HG02973 (cell line): Measurements from ENCODE around the gene TMTC2.
A peak's percentile ranks its signal among the peaks of the same experiment; 100 is the strongest.

ENCODE experiments used
- ATAC-seq: cut with Tn5 transposase; IDR thresholded peaks from one replicate; pipeline ENCODE4 v1.9.1; 2021; ENCODE audit warnings: moderate library complexity; ENCODE audit not compliant: unreplicated experiment

Gene TMTC2

DNA sequence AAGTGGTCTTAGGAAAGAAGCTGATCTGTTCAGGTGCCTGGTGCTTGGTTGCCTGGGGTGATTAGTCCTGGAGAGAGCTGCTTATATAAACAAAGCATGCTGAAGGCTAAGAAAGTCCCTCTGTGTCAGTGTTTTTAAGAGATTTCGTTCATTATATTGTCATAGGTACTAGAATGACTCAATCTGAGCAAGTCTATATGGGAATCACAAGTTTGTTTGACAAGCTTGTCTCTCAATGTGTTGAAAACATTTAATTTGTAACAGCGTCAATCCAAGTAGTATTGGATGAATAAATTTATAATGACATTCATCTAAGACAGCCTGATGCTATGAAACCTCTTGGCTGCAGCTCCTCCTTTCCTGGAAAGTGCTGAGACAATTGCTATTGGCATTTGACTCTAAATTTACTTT, 256.3 kb downstream of the TMTC2 start:
- ATAC-seq, result peak; percentile 66

DNA sequence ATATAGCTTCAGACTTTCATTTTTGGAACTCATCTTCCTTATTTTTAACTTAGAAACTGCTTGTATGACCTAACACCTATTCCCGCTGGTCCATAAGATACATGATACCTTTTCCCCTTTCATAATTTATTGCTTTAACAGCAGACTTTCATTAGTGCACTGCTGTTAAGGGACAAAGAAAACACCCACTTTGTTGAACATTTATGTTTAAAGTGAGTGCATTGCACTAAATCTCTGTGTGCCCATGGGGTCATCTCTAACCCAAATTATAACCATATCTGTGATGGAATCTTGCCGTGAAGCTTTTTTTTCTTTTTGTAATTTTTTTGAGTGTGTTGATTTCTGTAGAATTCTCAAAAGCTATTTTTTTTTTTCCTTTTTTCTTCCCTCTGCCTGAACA, 261.8 kb downstream of the TMTC2 start:
- no peak for ATAC-seq

DNA sequence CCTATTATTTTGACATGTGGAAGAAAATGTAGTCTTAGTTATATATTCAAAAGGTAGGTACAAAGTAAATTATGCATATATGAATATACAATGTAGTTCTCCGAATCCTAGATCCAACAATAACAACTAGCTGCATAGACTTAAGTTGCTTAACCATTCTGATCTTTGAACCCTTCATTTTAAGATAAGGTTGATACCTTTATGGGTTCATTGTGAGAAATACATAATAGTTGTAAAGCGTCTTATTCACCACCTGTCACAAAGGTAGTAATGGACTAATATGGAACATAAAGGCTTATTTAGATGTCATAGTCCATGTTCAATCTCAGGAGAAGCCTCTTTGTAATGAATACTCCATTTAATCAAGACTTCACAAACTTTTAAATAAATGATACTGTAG, 263.6 kb downstream of the TMTC2 start:
- ATAC-seq, result no peak

DNA sequence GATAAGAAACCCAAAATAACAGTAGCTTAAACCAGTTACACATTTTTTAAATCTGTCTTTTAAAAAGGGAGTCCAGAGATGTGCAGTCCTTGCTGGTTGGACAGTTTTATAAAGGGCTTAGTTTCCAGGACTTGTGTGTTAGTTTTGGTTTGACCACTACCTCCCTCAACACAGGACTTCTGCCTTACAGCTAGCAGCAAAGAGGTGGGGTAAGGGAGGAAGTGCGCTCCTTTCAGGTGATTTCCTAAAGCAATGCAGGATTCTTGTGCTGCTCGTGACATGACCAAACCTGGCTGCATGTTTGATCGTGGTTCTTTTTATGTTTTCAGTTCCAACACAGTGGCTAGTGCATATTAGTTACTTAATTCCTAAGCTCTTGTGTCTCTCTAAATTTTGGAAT, 266.2 kb downstream of the TMTC2 start:
- no peak for ATAC-seq

DNA sequence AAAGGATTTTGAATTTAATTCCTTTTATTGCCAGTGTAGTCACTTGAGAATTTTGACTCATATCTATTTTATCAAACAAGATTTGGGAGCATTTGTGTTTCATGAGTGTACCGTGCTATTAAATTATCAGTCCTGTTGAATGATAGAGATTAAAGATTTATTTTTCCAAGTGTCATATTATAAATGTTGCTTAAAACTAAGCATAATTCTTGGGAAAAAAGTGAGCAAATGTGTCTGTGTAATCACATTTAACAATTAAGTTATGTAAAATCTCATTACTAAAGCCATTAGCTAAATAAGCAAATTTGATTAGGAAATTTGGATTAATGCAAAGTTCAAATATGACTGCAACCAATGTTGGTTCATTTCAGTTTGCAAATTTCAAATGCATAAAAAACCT, 266.7 kb downstream of the TMTC2 start:
- ATAC-seq, result no peak

DNA sequence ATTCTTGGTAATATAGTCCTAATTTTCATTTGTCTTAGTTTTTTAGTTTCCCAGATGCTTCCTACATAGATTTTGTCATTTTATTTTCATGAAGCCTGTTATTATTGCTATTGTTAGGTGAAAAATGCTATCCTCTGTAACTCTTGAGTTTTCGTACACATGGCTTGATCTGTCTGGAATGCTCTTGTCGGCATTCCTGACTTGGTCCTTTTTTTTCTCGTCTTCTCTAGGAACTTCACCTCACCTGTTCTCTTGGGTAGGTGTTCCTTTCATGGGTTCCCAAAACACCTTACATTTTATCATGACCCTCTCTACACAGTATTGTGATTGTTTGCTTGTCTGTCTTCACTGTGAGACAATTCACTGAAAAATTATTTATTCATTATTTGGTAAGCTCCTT, 267.4 kb downstream of the TMTC2 start:
- no peak for ATAC-seq

DNA sequence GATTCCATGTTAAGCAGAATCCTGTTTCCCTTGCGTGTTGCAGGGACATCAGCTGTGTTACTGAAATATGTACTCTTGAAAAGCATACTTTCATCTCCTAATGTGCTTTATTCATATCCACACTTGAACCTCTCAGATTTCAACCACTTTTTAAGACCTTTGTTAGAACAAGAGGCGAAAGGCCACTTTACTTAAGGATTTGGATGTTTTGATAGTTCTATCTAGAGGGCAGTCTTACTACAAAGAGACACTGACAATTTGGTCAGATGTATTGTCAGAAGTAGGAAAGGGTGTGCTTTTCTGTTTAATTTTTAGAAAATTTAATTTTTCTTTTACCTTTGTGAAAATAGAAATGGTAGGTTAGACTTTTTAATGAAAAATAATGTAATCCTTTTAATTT, 267.9 kb downstream of the TMTC2 start:
- ATAC-seq, result no peak

DNA sequence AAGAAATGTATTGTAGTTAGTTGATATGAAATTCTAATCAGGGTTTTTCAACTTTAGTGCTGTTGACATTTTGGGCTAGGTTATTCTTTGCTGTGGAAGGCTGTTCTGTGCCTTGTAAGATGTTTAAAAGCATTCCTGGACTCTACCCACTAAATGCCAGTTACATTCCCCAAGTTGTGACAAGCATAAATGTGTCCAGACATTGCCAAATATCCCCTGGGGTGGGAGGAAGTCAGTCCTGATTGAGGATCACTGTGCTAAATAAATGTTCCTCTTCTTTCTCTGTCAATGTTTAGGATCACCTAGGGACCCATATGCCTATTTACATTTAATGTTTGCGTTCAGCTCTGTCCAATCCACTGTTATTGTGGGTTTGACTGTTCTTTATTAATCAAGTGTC, 268.3 kb downstream of the TMTC2 start:
- no peak for ATAC-seq

DNA sequence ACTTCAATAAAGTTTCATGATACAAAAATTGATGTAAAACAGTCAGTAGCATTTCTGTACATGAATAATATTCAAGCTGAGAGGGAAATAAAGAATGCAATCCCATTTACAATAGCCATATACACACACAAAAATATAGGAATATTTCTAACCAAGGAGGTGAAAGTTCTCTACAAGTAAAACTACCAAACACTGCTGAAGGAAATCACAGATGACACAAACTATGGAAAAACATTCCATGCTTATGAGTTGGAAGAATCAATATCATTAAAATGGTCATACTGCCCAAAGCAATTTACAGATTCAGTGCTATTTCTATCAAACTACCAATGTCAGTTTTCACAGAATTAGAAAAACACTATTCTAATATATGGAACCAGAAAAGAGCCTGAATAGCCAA, 272.3 kb downstream of the TMTC2 start:
- ATAC-seq, result no peak

DNA sequence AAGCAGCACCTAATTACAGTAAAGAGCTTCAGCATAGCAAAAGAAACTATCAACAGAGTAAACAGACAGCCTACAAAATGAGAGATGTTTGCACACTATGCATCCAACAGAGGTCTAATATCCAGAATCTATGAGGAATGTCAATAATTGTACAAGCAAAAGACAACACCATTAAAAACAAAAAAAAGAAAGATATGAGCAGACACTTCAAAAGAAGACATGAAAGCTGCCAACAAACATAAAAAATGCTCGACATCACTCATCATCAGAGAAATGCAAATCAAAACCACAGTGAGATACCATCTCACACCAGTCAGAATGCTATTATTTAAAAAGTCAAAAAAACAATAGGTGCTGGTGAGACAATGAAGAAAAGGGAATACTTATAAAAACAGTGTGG, 273.1 kb downstream of the TMTC2 start:
- ATAC-seq, result no peak

DNA sequence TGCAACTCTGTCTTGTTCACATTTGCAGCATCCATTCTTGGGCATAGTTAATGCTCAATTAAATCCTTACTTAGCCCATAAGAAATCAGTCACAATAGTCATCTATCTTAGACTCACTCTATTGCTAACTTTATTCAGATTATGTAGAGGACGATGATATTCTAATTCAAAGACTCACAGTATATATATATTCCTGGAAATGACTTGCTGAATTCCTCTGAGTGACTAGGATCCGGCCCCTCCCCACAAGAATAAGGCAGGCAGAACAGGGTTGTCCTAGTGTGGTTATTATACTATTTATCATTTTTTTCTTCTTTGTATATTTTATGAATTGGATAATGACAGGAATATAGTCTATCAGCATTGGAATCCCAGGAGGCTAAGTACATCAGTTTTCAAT, 275.1 kb downstream of the TMTC2 start:
- no peak for ATAC-seq

DNA sequence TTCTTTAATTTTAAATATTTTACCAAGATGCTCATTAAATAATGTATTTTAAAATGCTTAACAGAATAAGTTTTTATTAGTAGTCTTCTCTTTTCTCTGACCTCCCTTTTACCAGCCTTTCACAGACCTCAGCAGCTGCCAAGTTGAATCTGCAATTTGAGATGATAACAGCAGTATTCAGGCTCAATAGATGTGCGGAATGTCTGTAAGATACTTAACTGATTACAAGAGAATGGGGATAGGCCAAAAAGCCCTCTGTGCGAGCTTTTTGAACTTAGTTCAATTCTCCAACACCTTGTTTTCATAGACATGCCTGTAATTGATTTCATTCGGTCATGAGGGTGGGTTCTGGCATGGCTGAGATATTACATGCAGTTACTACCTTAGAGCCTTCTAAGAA, 277.2 kb downstream of the TMTC2 start:
- no peak for ATAC-seq

DNA sequence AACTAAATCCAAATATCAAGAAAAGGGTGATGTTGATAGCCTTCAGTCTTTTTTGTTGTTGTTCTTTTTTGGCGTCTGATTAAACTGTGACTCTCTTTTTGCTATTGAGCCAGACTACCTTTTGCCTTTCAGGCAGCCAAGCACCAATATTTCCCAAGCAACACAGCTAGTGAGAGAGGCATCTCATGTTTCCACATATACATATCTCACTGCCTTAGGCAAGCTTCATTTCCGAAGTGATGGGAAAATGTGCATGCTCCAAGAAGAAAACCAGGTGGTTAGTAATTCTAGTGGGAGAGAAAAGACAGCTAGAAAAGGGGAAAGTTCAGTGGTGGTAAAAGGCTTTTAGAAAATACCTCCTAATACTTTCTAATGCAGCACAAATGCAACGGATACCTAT, 277.7 kb downstream of the TMTC2 start:
- no peak for ATAC-seq

DNA sequence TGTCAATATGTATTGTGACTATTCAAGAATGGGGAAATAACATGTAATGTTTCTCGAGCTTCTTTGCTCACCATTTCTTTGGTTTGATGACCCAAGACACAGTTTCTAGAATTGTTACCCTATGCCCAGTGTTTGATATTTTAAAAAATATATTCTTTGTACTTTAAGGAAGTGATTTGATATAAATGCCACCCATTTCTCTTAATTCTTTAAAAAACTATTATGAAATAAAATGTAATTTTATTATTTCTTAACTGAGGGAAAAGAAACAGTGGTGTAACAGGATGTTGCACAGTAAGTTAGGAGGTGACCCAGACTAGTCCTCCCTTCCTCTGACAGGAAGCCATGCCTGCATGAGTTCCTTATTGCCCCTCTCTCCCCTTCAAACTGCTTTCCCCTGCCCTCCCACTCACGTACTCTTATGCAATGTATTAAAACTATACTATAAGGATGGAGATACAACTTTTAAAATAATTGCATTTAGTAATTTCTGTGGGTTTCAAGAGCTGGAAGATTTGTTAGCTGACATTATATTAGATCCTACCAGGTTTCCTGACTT, 279.4 kb downstream of the TMTC2 start:
- no peak for ATAC-seq

DNA sequence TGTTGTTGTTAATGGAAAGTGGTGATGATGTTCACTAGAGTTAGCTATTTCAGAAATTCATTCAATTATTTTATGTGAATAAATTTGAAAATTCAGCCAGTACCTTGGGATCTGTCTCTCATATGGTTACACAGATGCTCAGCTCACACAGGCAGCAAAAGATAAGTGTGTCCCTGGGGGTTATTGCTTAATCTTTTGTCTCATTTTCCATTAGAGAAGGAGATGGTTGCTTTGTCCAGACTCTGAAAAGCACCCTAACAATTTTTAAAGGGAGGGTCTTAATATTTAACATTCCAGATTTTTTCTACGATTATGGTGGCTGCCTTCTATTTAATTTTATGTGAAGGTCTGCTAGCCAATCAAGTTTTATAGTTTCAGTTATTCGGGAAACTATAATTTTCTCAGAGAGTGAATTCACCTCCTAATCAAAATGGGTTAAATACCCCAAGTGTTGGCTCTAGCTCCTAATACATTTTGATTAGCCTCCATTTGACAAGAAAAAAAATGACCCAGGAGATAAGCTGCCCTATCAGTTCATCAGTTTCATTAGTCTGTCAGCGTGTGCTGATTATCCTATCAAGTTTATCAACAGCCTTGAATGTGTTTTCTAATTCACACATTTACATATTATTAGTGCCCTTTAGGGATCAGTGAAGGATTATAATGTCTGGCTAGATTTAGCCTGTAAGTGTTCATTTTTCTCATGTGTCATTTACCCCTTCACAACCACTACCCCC, 282.1 kb downstream of the TMTC2 start:
- ATAC-seq, result no peak

DNA sequence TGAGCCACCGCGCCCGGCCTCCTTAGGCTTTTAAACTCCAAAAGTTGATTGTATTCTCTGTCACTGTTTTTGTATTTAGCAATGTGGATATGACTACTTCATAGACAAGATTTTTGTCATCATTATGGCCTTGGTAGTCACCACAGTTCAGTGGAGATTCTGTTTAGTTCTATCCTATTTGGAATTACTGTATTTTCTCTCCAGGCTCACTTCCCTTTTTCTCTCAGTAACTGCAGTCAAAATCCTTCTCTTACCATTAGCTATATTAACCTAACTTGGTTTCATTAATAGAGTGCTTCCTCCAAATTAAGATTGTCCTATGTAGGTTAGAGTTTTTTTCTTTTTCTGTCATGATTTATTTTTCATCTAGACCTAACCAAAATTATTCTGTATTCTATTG, 283.9 kb downstream of the TMTC2 start:
- ATAC-seq, result no peak

DNA sequence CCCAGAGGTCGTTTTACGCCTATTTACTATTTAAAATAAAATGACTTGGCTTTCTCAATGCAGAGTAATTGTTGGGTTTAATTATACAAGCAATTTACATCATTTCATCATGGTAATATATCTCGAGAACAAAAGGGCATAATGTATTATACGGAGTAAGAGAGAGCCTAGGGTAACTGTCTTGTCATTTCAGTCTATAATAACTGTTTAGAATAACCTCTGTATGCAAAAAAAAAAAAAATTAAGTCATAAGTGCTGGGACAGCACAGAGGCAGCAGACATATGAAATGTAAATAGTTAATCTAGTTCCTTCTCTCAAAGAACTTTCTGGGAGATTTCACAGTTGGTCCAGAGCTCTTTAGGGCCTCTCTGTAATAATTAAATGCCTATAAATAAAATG, 284.9 kb downstream of the TMTC2 start:
- ATAC-seq, result no peak

DNA sequence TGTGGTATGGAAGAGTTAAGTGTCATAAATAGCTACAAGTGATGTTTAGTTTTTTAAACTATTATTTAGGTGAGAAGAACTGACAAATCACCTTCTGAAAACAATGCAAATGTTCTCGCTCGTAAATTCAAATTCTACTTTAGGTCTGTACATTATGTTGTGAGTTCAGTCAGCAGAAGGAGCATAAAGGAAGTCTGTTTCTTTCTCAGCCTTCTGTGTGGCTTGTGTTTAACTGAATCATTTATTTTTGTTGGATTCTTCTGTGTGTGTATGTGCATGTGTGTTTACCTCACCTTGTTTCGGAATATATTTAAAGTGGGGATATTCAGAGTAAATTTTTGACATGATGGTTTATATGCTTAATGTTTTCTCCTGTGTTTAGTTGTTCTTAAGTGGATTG, 285.9 kb downstream of the TMTC2 start:
- no peak for ATAC-seq

DNA sequence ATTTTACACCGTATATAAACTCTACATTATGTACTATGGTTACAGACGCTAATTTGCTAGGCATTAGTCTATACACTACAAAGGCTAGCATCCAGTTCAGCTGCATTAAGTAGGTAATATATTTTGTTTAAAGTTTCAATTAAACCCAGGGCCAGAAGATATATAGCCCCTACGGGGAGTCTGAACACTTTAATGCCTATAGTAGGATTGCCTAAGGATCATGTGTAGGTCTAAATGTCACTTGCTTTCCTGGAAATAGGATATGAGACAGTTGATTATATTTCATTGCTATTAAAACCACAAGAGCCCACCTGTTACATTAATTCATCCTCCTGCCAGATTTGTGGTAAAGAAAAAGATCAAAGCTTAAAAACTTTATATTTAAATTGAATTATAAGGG, 286.9 kb downstream of the TMTC2 start:
- ATAC-seq, result no peak

DNA sequence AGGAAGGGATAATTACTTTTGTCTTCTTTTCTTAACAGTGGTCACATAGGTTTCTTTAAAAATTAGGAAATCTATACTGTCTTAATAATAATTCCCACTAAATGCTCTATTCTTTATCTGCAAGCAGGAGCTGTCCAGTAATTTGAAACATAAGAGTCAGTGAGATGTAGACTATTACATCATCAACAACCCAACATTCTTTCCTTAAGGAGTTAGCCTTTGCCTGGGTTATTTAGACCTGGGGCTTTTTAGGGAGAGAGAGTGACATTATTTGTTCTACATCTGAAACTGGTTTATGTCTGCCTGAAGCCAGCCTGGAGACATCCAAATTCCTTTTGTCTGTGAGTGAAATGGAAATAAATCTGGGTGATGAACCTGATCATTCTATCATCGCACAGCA, 294.4 kb downstream of the TMTC2 start:
- no peak for ATAC-seq

DNA sequence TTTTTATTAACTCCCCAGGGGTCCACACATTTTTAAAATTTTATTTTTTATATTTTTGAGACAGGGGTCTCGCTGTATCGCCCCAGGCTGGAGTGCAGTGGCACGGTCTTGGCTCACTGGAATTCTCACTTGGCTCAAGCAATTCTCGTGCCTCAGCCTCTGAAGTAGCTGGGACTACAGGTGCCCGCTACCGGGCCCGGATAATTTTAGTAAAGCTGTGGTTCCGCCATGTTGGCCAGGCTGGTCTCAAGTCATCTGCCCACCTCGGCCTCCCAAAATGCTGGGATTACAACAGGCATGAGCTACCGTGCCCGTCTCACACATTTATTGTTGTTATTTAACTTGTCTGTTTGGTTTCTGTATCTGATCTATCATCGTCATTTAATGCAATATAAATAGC, 307.4 kb downstream of the TMTC2 start:
- ATAC-seq, result no peak

DNA sequence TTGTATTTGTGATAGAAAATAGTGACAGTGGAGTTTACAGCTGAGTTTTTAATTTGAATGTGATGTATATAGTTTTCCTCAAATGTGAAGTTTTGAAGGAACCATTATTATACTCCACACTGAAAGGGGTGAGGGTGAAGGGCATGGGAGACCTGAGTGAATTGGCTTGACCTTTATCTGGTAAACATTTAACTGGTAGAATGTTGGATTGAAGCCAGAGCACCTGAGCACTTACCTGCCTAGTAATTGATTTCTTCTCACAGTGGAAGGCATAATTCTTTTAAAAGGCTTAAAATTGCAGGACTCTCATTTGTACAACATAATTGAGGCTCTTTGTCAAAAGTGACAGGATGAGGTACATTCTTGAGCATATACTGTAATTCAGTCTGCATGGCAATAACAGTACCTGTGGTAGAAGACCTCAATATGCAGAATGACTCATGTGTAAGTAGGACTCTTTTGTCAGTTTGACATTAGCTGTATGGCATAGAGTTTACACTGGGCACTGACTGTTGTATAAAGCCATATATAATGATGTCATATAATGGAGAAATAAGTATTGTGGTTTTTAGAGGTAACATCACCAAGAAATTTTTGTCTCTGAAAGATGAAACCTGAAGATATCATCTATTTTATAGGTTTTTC, 309.6 kb downstream of the TMTC2 start:
- ATAC-seq, result peak; percentile 71

DNA sequence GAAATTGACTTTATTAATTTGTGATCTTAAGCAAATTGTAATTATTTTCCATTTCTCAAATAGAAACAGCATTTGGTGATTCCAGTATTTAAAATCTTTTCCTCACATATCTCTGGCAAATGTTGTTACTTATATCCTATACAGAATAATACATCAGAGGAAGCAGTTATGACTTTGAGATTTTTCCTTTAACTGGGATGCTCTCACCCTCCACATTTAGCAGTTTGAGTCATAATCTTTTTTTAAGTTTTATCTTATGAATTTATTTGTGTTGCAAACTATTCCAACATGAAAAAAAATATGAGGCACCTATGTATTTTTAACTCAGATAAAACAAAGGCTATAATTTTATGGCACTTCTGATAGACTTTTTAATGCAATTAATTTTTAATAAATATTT, 311.8 kb downstream of the TMTC2 start:
- no peak for ATAC-seq
